LoVo (cell line): ENCODE results near the gene SLC34A1.

Experiments used
- DNase-seq: peaks from one replicate; pipeline ENCODE4 v3.0.0-alpha.2; 2016; ENCODE audit warnings: low spot score

SLC34A1 gene

GRCh38 chr5:177388521-177389052 is 4.4 kb downstream of the SLC34A1 start:
- no peak for DNase-seq

- no peak for DNase-seq
Measured at GRCh38 chr5:177389241-177390169, 5.3 kb downstream of the SLC34A1 start.

- peak; percentile 87 for DNase-seq
Measured at GRCh38 chr5:177390363-177391300, 6.4 kb downstream of the SLC34A1 start.

GRCh38 chr5:177392765-177393164 is 8.5 kb downstream of the SLC34A1 start:
- no peak for DNase-seq

GRCh38 chr5:177393206-177393765 is 9.1 kb downstream of the SLC34A1 start:
- DNase-seq: no peak

GRCh38 chr5:177393990-177394389 is 9.8 kb downstream of the SLC34A1 start:
- DNase-seq: no peak

- no peak for DNase-seq
Measured at GRCh38 chr5:177396078-177396477, 11.8 kb downstream of the SLC34A1 start.

- DNase-seq: no peak
Measured at GRCh38 chr5:177396807-177397206, 12.6 kb downstream of the SLC34A1 start.

- no peak for DNase-seq
Measured at GRCh38 chr5:177397875-177398390, 13.7 kb downstream of the SLC34A1 start.

GRCh38 chr5:177399997-177400868 is 16.0 kb downstream of the SLC34A1 start, which contains the start of gene PFN3:
TSS of gene PFN3 (minus strand) at chr5:177400661. CDS start at chr5:177400576, 85 bp downstream.
- DNase-seq: no peak

- peak; percentile 88 for DNase-seq
Measured at GRCh38 chr5:177402271-177403043, 18.2 kb downstream of the SLC34A1 start.

GRCh38 chr5:177403102-177403791 is 19.0 kb downstream of the SLC34A1 start:
- DNase-seq: peak; percentile 33

GRCh38 chr5:177403792-177404640 is 19.8 kb downstream of the SLC34A1 start:
- peak; percentile 91 for DNase-seq

- DNase-seq: no peak
Measured at GRCh38 chr5:177404641-177405179, 20.5 kb downstream of the SLC34A1 start.

- DNase-seq: no peak
Measured at GRCh38 chr5:177405312-177405711, 21.1 kb downstream of the SLC34A1 start.

- DNase-seq: no peak
Measured at GRCh38 chr5:177405805-177406204, 21.6 kb downstream of the SLC34A1 start.

GRCh38 chr5:177409043-177409801 is 25.0 kb downstream of the SLC34A1 start, which contains the start of gene F12:
TSS of gene F12 (minus strand) at chr5:177409564. CDS start at chr5:177409527, 37 bp downstream.
- no peak for DNase-seq
